Tibial nerve (tissue), 4 donors: Measurements from ENCODE around the gene KIF3A.

Experiments used
- EP300 ChIP-seq, 2 donors: sonication (generic); formaldehyde crosslinking; IDR thresholded peaks; one replicate each; pipeline ENCODE4 v1.6.1; 2017; ENCODE audit warnings: antibody characterized with exemption in 2 of 2, mild to moderate bottlenecking in 1 of 2
- POLR2A ChIP-seq, 2 donors: fragments of 450-650 bp; IDR thresholded peaks; one replicate each; pipeline ENCODE4 v1.6.1; 2017; ENCODE audit warnings: antibody characterized with exemption in 2 of 2, mild to moderate bottlenecking in 2 of 2, moderate library complexity in 2 of 2
- TF ChIP-seq, protein P1 (sequence below), 5 experiments: fragments of 200-600 bp in 3 of 5; fragments of 450-650 bp in 2 of 5; sonication (generic) in 3 of 5; IDR thresholded peaks; one replicate each; pipeline ENCODE4 v1.5.1; 2016 to 2019; ENCODE audit warnings: antibody characterized with exemption in 5 of 5, mild to moderate bottlenecking in 3 of 5, moderate library complexity in 2 of 5

DNA sequence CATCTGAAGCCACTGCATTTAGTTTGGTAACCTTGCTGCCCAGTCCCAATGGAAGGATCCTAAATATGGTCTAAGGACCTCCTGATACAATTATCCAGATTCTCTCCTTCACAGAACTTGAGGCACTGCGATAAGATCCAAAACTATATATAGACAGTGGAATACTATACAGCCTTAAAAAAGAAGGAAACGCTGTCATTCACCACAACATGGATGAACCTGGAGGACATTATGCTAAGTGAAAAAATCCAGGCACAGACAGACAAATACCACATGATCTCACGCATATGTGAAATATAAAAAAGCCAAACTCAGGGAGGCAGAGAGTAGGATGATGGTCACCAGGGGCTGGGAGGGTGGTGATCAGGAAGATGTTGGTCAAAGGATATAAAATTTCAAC is 66.3 kb downstream of the KIF3A start:
- TF ChIP-seq, protein P1, sequence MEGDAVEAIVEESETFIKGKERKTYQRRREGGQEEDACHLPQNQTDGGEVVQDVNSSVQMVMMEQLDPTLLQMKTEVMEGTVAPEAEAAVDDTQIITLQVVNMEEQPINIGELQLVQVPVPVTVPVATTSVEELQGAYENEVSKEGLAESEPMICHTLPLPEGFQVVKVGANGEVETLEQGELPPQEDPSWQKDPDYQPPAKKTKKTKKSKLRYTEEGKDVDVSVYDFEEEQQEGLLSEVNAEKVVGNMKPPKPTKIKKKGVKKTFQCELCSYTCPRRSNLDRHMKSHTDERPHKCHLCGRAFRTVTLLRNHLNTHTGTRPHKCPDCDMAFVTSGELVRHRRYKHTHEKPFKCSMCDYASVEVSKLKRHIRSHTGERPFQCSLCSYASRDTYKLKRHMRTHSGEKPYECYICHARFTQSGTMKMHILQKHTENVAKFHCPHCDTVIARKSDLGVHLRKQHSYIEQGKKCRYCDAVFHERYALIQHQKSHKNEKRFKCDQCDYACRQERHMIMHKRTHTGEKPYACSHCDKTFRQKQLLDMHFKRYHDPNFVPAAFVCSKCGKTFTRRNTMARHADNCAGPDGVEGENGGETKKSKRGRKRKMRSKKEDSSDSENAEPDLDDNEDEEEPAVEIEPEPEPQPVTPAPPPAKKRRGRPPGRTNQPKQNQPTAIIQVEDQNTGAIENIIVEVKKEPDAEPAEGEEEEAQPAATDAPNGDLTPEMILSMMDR (IDR thresholded peaks at IDR 0.05), result no peak
- TF ChIP-seq EP300 (IDR thresholded peaks at IDR 0.05), result no peak
- no peak for TF ChIP-seq POLR2A (IDR thresholded peaks at IDR 0.05)
